H1 (cell line): Measurements from ENCODE around the gene IKZF5. TPM values are rescaled to one million over a fixed set of nuclear protein-coding genes. Genes with fewer than 3 reads are reported as not detected.

Experiments
- CTCF ChIA-PET: fragments of 300-600 bp; sonication (Branson Sonifier 250); formaldehyde crosslinking; loops from one replicate; lab custom pipeline; 2021; ENCODE audit not compliant: partially characterized antibody; lab: Charles Lee
- POLR2A ChIA-PET: fragments of 300-600 bp; sonication (Branson Sonifier 250); formaldehyde crosslinking; loops from one replicate; lab custom pipeline; 2021; ENCODE audit warnings: inconsistent platforms; ENCODE audit not compliant: partially characterized antibody; lab: Charles Lee
- DNase-seq, 2 experiments: peaks; one replicate each; pipeline versions ENCODE4 v3.0.0 to v3.0.0-alpha.2; 2010 to 2022; ENCODE audit warnings: low spot score in 2 of 2, low read depth in 1 of 2, mixed read lengths in 1 of 2
- FAIRE-seq: peaks from 2 replicates; lab custom pipeline; 2011; peaks lifted over from hg19 to GRCh38; lab: Jason Lieb, UNC
- H2AFZ ChIP-seq: 2 replicates; pipeline ENCODE4 v1.8.1; 2012; ENCODE audit warnings: low read length, inconsistent platforms
- H2AK5ac ChIP-seq: 2 replicates; pipeline ENCODE4 v1.6.1; 2013; ENCODE audit warnings: low read depth, low read length
- H2BK120ac ChIP-seq: replicated peaks from 2 replicates; pipeline ENCODE3; 2013; ENCODE audit warnings: low read depth, low read length, inconsistent platforms
- H2BK12ac ChIP-seq: 2 replicates; pipeline ENCODE4 v1.6.1; 2013; ENCODE audit warnings: low read depth, low read length
- H2BK15ac ChIP-seq: 2 replicates; pipeline ENCODE4 v1.6.1; 2013; ENCODE audit warnings: low read length
- H2BK20ac ChIP-seq: 2 replicates; pipeline ENCODE4 v1.6.1; 2013; ENCODE audit warnings: low read length
- H2BK5ac ChIP-seq: 2 replicates; pipeline ENCODE4 v1.6.1; 2013; ENCODE audit warnings: low read depth, low read length
- H3K14ac ChIP-seq: 2 replicates; pipeline ENCODE4 v1.6.1; 2013; ENCODE audit warnings: inconsistent platforms; ENCODE audit not compliant: insufficient read length
- H3K18ac ChIP-seq: 2 replicates; pipeline ENCODE4 v1.6.1; 2013; ENCODE audit warnings: low read length; ENCODE audit errors: extremely low read depth
- H3K23ac ChIP-seq: 2 replicates; pipeline ENCODE4 v1.6.1; 2013; ENCODE audit warnings: inconsistent platforms; ENCODE audit not compliant: insufficient read length
- H3K23me2 ChIP-seq: 2 replicates; pipeline ENCODE4 v1.6.1; 2013; ENCODE audit warnings: low read depth, low read length
- H3K27ac ChIP-seq: 2 replicates; pipeline ENCODE4 v1.6.1; 2011; ENCODE audit warnings: low read depth, low read length, inconsistent platforms
- H3K27me3 ChIP-seq, 4 experiments: replicated peaks in 1 of 4; 1 replicate in 1 of 4; 2 replicates in 3 of 4; pipeline versions ENCODE4 v1.6.1 to v1.8.1; 2011 to 2013; ENCODE audit warnings: low read length in 3 of 4, mild to moderate bottlenecking in 3 of 4, inconsistent platforms in 2 of 4, mixed read lengths in 2 of 4, moderate library complexity in 1 of 4; ENCODE audit not compliant: control insufficient read depth in 3 of 4, insufficient read depth in 3 of 4; ENCODE audit errors: extremely low read depth in 1 of 4
- H3K36me3 ChIP-seq, 4 experiments: 2 replicates each; pipeline versions ENCODE4 v1.6.1 to v1.8.1; 2011 to 2013; ENCODE audit warnings: mild to moderate bottlenecking in 4 of 4, low read length in 3 of 4, moderate library complexity in 2 of 4, control low read depth in 1 of 4, inconsistent platforms in 1 of 4; ENCODE audit not compliant: insufficient read depth in 4 of 4, control insufficient read depth in 2 of 4
- H3K4ac ChIP-seq: replicated peaks from 2 replicates; pipeline ENCODE3; 2013; ENCODE audit warnings: low read length, low read depth, mixed read lengths, inconsistent platforms; ENCODE audit not compliant: insufficient read length
- H3K4me1 ChIP-seq, 4 experiments: replicated peaks in 1 of 4; 1 replicate in 1 of 4; 2 replicates in 3 of 4; pipeline versions ENCODE4 v1.6.1 to v1.8.1; 2011 to 2013; ENCODE audit warnings: low read length in 3 of 4, inconsistent platforms in 2 of 4, mixed read lengths in 1 of 4; ENCODE audit not compliant: insufficient read depth in 4 of 4, control insufficient read depth in 3 of 4
- H3K4me2 ChIP-seq, 2 experiments: 2 replicates each; pipeline versions ENCODE4 v1.6.1 to v1.8.1; 2011 to 2013; ENCODE audit warnings: low read depth in 2 of 2, low read length in 2 of 2, control low read depth in 1 of 2, inconsistent platforms in 1 of 2, mild to moderate bottlenecking in 1 of 2; ENCODE audit not compliant: insufficient read depth in 1 of 2
- H3K4me3 ChIP-seq, 4 experiments: fragments of 200-600, 300-600 bp in 1 of 4; sonication (generic), shearing (Covaris generic), sonication (Bioruptor Twin) in 1 of 4; 2 replicates each; pipeline versions ENCODE4 v1.5.1 to v1.8.1; 2011 to 2016; ENCODE audit warnings: low read length in 4 of 4, low read depth in 3 of 4, control low read depth in 2 of 4, inconsistent platforms in 2 of 4, mild to moderate bottlenecking in 2 of 4, mixed read lengths in 1 of 4, moderate library complexity in 1 of 4; ENCODE audit not compliant: insufficient read depth in 2 of 4; ENCODE audit errors: extremely low read depth in 1 of 4
- H3K56ac ChIP-seq: replicated peaks from 2 replicates; pipeline ENCODE3; 2013; ENCODE audit warnings: low read depth, mild to moderate bottlenecking, mixed read lengths, low read length, inconsistent platforms; ENCODE audit not compliant: insufficient read length
- H3K79me1 ChIP-seq: 2 replicates; pipeline ENCODE4 v1.6.1; 2013; ENCODE audit warnings: low read depth, low read length, control low read depth
- H3K79me2 ChIP-seq, 2 experiments: 2 replicates each; pipeline versions ENCODE4 v1.6.1 to v1.8.1; 2012 to 2013; ENCODE audit warnings: low read length in 2 of 2, mild to moderate bottlenecking in 2 of 2, inconsistent platforms in 1 of 2; ENCODE audit not compliant: insufficient read depth in 2 of 2, control insufficient read depth in 1 of 2
- H3K9ac ChIP-seq, 4 experiments: replicated peaks in 1 of 4; 1 replicate in 1 of 4; 2 replicates in 3 of 4; pipeline versions ENCODE4 v1.6.1 to v1.8.1; 2011 to 2013; ENCODE audit warnings: low read depth in 3 of 4, low read length in 3 of 4, control low read depth in 2 of 4, mild to moderate bottlenecking in 2 of 4, moderate library complexity in 2 of 4, inconsistent platforms in 1 of 4; ENCODE audit errors: extremely low read depth in 1 of 4
- H3K9me3 ChIP-seq, 2 experiments: 2 replicates each; pipeline versions ENCODE4 v1.6.1 to v1.8.1; 2012 to 2013; ENCODE audit warnings: mild to moderate bottlenecking in 2 of 2, moderate library complexity in 2 of 2, control low read depth in 1 of 2, inconsistent platforms in 1 of 2, low read depth in 1 of 2, low read length in 1 of 2, mixed read lengths in 1 of 2; ENCODE audit not compliant: insufficient read depth in 2 of 2
- H4K20me1 ChIP-seq, 2 experiments: replicated peaks in 1 of 2; 2 replicates each; pipeline versions ENCODE3 to v1.8.1; 2011 to 2013; ENCODE audit warnings: inconsistent platforms in 2 of 2, low read length in 2 of 2, mild to moderate bottlenecking in 1 of 2; ENCODE audit not compliant: insufficient read depth in 2 of 2, control insufficient read depth in 1 of 2
- H4K5ac ChIP-seq: 2 replicates; pipeline ENCODE4 v1.6.1; 2013; ENCODE audit warnings: low read length, low read depth, mixed read lengths, inconsistent platforms; ENCODE audit not compliant: insufficient read length
- H4K8ac ChIP-seq: 2 replicates; pipeline ENCODE4 v1.8.0; 2013; ENCODE audit warnings: mild to moderate bottlenecking, moderate library complexity, low read length, inconsistent platforms; ENCODE audit not compliant: insufficient read depth; ENCODE audit errors: extremely low read depth
- H4K91ac ChIP-seq: replicated peaks from 2 replicates; pipeline ENCODE3; 2013; ENCODE audit warnings: low read length, mixed read lengths, inconsistent platforms; ENCODE audit not compliant: insufficient read length
- EGR1 ChIP-seq: IDR thresholded peaks from 2 replicates; pipeline ENCODE4 v1.6.1; 2011; ENCODE audit warnings: low read depth, low read length, borderline replicate concordance
- GTF2F1 ChIP-seq: IDR thresholded peaks from 2 replicates; pipeline ENCODE4 v1.6.1; 2012; ENCODE audit warnings: low read depth, low read length, improper control_type of control experiment, borderline replicate concordance
- HDAC6 ChIP-seq: IDR thresholded peaks from one replicate; pipeline ENCODE4 v1.7.1; 2012; ENCODE audit warnings: low read depth, mild to moderate bottlenecking, inconsistent platforms, low read length, moderate library complexity
- JUN ChIP-seq: IDR thresholded peaks from 2 replicates; pipeline ENCODE4 v1.6.1; 2011; ENCODE audit warnings: low read depth, mild to moderate bottlenecking, improper control_type of control experiment, low read length
- RNF2 ChIP-seq: fragments of 200-900, 300-1000 bp; sonication (generic); IDR thresholded peaks from 2 replicates; pipeline ENCODE4 v1.7.1; 2016; ENCODE audit warnings: borderline replicate concordance, low read depth, mild to moderate bottlenecking, antibody characterized with exemption, low read length; ENCODE audit not compliant: poor library complexity, severe bottlenecking; ENCODE audit errors: missing control alignments
- TBP ChIP-seq: IDR thresholded peaks from 2 replicates; pipeline ENCODE4 v1.6.1; 2011; ENCODE audit warnings: low read depth, low read length, improper control_type of control experiment
- WGBS, 2 experiments: shearing (Covaris generic) in 1 of 2; methylation state at CpG; one replicate each; pipeline versions ENCODE4 v1.1.6 to v1.1.7; 2013 to 2015; ENCODE audit warnings: low lambda C conversion rate in 2 of 2, mixed read lengths in 2 of 2, inconsistent platforms in 1 of 2, low coverage in 1 of 2, missing lambda C conversion rate in 1 of 2; ENCODE audit not compliant: insufficient replicate concordance in 2 of 2, insufficient coverage in 1 of 2, insufficient read length in 1 of 2; ENCODE audit errors: extremely low coverage in 1 of 2, missing lambda C conversion rate in 1 of 2; 5-methylcytosine and 5-hydroxymethylcytosine counted together
- polyA plus RNA-seq, 7 experiments: library from polyadenylated mRNA; depleted of rRNA in 3 of 7; stranded (reverse) in 5 of 7; unstranded in 2 of 7; fragments of >200 nt in 5 of 7; fragments of 200-250 nt in 2 of 7; gene quantifications; 1 replicate in 5 of 7; 2 replicates in 1 of 7; 4 replicates in 1 of 7; pipeline versions ENCODE4 v1.2.1 to v1.2.3, GENCODE V29; 2011 to 2013; ENCODE audit warnings: missing spikeins in 2 of 7, mixed read lengths in 2 of 7
- total RNA-seq: library from RNA; stranded (reverse); fragmentation: NEBNext Ultra II Directional; extraction: Animal tissue kit (Norgen Biotek cat#: 25700); gene quantifications from 2 replicates; pipeline ENCODE4 v1.2.1, GENCODE V29; 2021
- TF ChIP-seq, protein P1 (sequence below): IDR thresholded peaks from 2 replicates; pipeline ENCODE4 v1.6.1; 2011; ENCODE audit warnings: low read length, improper control_type of control experiment

The IKZF5 gene
- total and polyA plus RNA-seq, 2 of the 8 experiments (the other 6 are each of a cell fraction or from before 2014, with no cell fraction given), result 5.2 to 15.3 TPM

GRCh38 chr10:123013456-123014419 is 5.1 kb upstream of the IKZF5 start:
- H3K4me2 ChIP-seq, result no peak overlapping the region
- H3K9me3 ChIP-seq, result peaks cover 0 to 2% of the 10 kb centered on the region in 2 experiments; a peak in 1 of 4 replicates
- no peak overlapping the region for H2BK15ac ChIP-seq
- TF ChIP-seq, protein P1, sequence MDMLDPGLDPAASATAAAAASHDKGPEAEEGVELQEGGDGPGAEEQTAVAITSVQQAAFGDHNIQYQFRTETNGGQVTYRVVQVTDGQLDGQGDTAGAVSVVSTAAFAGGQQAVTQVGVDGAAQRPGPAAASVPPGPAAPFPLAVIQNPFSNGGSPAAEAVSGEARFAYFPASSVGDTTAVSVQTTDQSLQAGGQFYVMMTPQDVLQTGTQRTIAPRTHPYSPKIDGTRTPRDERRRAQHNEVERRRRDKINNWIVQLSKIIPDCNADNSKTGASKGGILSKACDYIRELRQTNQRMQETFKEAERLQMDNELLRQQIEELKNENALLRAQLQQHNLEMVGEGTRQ, result no peak
- TF ChIP-seq HDAC6, result no peak
- TF ChIP-seq EGR1, result no peak
- TF ChIP-seq TBP, result no peak
- TF ChIP-seq RNF2, result no peak
- TF ChIP-seq JUN, result no peak
- no peak for TF ChIP-seq GTF2F1
- H2BK12ac ChIP-seq, result no peak overlapping the region
- no peak overlapping the region for H3K56ac ChIP-seq
- peaks cover 0 to 2% of the 10 kb centered on the region in 2 experiments for H4K20me1 ChIP-seq
- no peak overlapping the region for H4K91ac ChIP-seq
- peaks cover 0 to 6% of the 10 kb centered on the region in 2 experiments; a peak in 1 of 4 replicates for H3K79me2 ChIP-seq
- no peak overlapping the region for H3K4ac ChIP-seq
- no peaks in the 10 kb centered on the region for H3K36me3 ChIP-seq
- H3K14ac ChIP-seq, result no peak overlapping the region
- no peak overlapping the region for H3K4me3 ChIP-seq
- H2BK5ac ChIP-seq, result no peak overlapping the region
- no peak overlapping the region for H3K23ac ChIP-seq
- DNase-seq, result no peak
- no peak overlapping the region for H3K18ac ChIP-seq
- H4K5ac ChIP-seq, result no peak overlapping the region
- no peak for FAIRE-seq
- CTCF ChIA-PET, result interaction anchor here (1.3 to 2.5 kb wide), 4 partner anchors 30 to 560 kb away, joined by 3 to 8 read pairs (median 5); no protein-coding TSS in a partner anchor
- H2BK120ac ChIP-seq, result no peak overlapping the region
- peaks cover 2 to 24% (median 18%) of the 10 kb centered on the region in 4 experiments; a peak in 5 of 7 replicates for H3K27me3 ChIP-seq
- H3K4me1 ChIP-seq, result peaks cover 7 to 11% (median 10%) of the 10 kb centered on the region in 4 experiments; a peak in 6 of 7 replicates
- H3K23me2 ChIP-seq, result peaks cover 7% of the 10 kb centered on the region; the same call in 1 of the 2 replicates
- no peak overlapping the region for H3K27ac ChIP-seq
- no peak overlapping the region for H2AFZ ChIP-seq
- no peaks in the 10 kb centered on the region for H3K79me1 ChIP-seq
- H3K9ac ChIP-seq, result no peak overlapping the region
- 88% methylated on average over 27 of the region's 43 CpGs; no CpG with 5 or more reads in 1 of the 2 experiments for WGBS, 2 experiments
- POLR2A ChIA-PET, result interaction anchor here (0.8 to 1.9 kb wide), 2 partner anchors 7 to 29 kb away, joined by 3 to 4 read pairs; no protein-coding TSS in a partner anchor
- H2AK5ac ChIP-seq, result no peak overlapping the region
- no peak overlapping the region for H2BK20ac ChIP-seq
- H4K8ac ChIP-seq, result no peak overlapping the region
